Stimulated activated CD4-positive, alpha-beta T cell treated with anti-CD3 and anti-CD28 coated beads, TNF-alpha, amount 100 ng/mL, for 24 hours (primary cell): ENCODE measurements around the gene STXBP5.

Source experiments
- DNase-seq, 3 experiments: peaks; one replicate each; pipeline ENCODE4 v3.0.0-alpha.2; 2020; ENCODE audit warnings: low read depth in 3 of 3

The STXBP5 gene

GRCh38 chr6:147178355-147178754 lies 25.9 kb upstream of the STXBP5 start:
- no peak for DNase-seq

GRCh38 chr6:147179809-147180208 lies 24.4 kb upstream of the STXBP5 start:
- DNase-seq, result no peak

GRCh38 chr6:147180926-147181325 lies 23.3 kb upstream of the STXBP5 start:
- no peak for DNase-seq

- no peak for DNase-seq
Measured at GRCh38 chr6:147184379-147184778, 19.8 kb upstream of the STXBP5 start.

- no peak for DNase-seq
Measured at GRCh38 chr6:147185216-147185615, 19.0 kb upstream of the STXBP5 start.

- DNase-seq, result no peak
Measured at GRCh38 chr6:147190556-147190955, 13.7 kb upstream of the STXBP5 start.

- DNase-seq, result no peak
Measured at GRCh38 chr6:147192278-147192911, 11.8 kb upstream of the STXBP5 start.

GRCh38 chr6:147194652-147195411 lies 9.4 kb upstream of the STXBP5 start:
- DNase-seq, result no peak

- no peak for DNase-seq
Measured at GRCh38 chr6:147195510-147195909, 8.7 kb upstream of the STXBP5 start.

GRCh38 chr6:147195987-147196386 lies 8.2 kb upstream of the STXBP5 start:
- DNase-seq, result no peak

GRCh38 chr6:147200711-147201110 lies 3.5 kb upstream of the STXBP5 start:
- DNase-seq, result no peak

GRCh38 chr6:147201885-147202515 lies 2.2 kb upstream of the STXBP5 start:
- DNase-seq, result no peak

- peak; percentile 55 to 72 (median 69) for DNase-seq
Measured at GRCh38 chr6:147202516-147203310, 1.5 kb upstream of the STXBP5 start.

GRCh38 chr6:147203311-147204059 lies 732 bp upstream of the STXBP5 start:
- peak; percentile 32 to 59 (median 51) for DNase-seq

GRCh38 chr6:147204843-147205311 lies 660 bp downstream of the STXBP5 start:
- no peak for DNase-seq

- DNase-seq, result no peak
Measured at GRCh38 chr6:147205690-147206600, 1.7 kb downstream of the STXBP5 start.

GRCh38 chr6:147207351-147207750 lies 3.1 kb downstream of the STXBP5 start:
- no peak for DNase-seq

- DNase-seq, result no peak
Measured at GRCh38 chr6:147207837-147208754, 3.9 kb downstream of the STXBP5 start.
